HepG2 (cell line): ENCODE results near the gene SLC25A11. TPM values are rescaled to one million over a fixed set of nuclear protein-coding genes. Genes with fewer than 3 reads are reported as not detected.

Experiments
- BHLHE40 ChIP-seq: IDR thresholded peaks from 2 replicates; pipeline ENCODE4 v1.6.1; 2011; ENCODE audit warnings: low read length, improper control_type of control experiment
- FOSL2 ChIP-seq: sonication (generic); formaldehyde crosslinking; IDR thresholded peaks from 2 replicates; pipeline ENCODE4 v1.4.0; 2020; ENCODE audit warnings: missing genetic modification reagents
- FOXA1 ChIP-seq, 2 experiments: fragments of 450-650 bp in 1 of 2; sonication (generic) in 1 of 2; formaldehyde crosslinking in 1 of 2; IDR thresholded peaks; 2 replicates each; pipeline versions ENCODE4 v1.4.0 to v1.6.1; 2016 to 2020; ENCODE audit warnings: missing genetic modification reagents in 1 of 2
- HNRNPUL1 ChIP-seq: fragments of 200-400 bp; formaldehyde crosslinking; IDR thresholded peaks from 2 replicates; pipeline ENCODE4 v1.6.1; 2017; ENCODE audit warnings: low read depth, mild to moderate bottlenecking, low read length, moderate library complexity
- HOXA9 ChIP-seq: sonication (generic); formaldehyde crosslinking; IDR thresholded peaks from 2 replicates; pipeline ENCODE4 v1.8.1; 2022; ENCODE audit warnings: missing genetic modification reagents, mild to moderate bottlenecking, moderate library complexity, borderline replicate concordance
- IKZF1 ChIP-seq: fragments of 450-650 bp; IDR thresholded peaks from 2 replicates; pipeline ENCODE4 v1.7.1; 2016
- RXRA ChIP-seq: sonication (generic); formaldehyde crosslinking; IDR thresholded peaks from 2 replicates; pipeline ENCODE4 v1.5.1; 2020; ENCODE audit warnings: missing genetic modification reagents
- SMAD9 ChIP-seq: sonication (generic); formaldehyde crosslinking; IDR thresholded peaks from 2 replicates; pipeline ENCODE4 v1.5.1; 2020; ENCODE audit warnings: mild to moderate bottlenecking, missing genetic modification reagents
- SRSF1 ChIP-seq: fragments of 200-400 bp; formaldehyde crosslinking; optimal IDR thresholded peaks from 2 replicates; pipeline ENCODE3; 2017; ENCODE audit warnings: mild to moderate bottlenecking, low read depth, low read length, moderate library complexity
- TCF7L2 ChIP-seq: IDR thresholded peaks from 2 replicates; pipeline ENCODE4 v1.6.1; 2011; ENCODE audit warnings: mild to moderate bottlenecking, low read depth, low read length, moderate library complexity
- ZKSCAN5 ChIP-seq: sonication (generic); formaldehyde crosslinking; IDR thresholded peaks from 2 replicates; pipeline ENCODE4 v1.5.1; 2020; ENCODE audit warnings: mild to moderate bottlenecking, missing genetic modification reagents
- ZNF333 ChIP-seq: sonication (generic); formaldehyde crosslinking; IDR thresholded peaks from 2 replicates; pipeline ENCODE4 v1.4.0; 2020; ENCODE audit warnings: mild to moderate bottlenecking, missing genetic modification reagents, borderline replicate concordance
- ZNF589 ChIP-seq: sonication (generic); formaldehyde crosslinking; conservative IDR thresholded peaks from 2 replicates; pipeline ENCODE4 v1.8.0; 2022; ENCODE audit warnings: mild to moderate bottlenecking, moderate library complexity, missing genetic modification reagents
- ZNF672 ChIP-seq: sonication (generic); formaldehyde crosslinking; IDR thresholded peaks from 2 replicates; pipeline ENCODE4 v1.8.1; 2022; ENCODE audit warnings: missing genetic modification reagents
- ZNF703 ChIP-seq: sonication (generic); formaldehyde crosslinking; IDR thresholded peaks from 2 replicates; pipeline ENCODE4 v1.5.1; 2020; ENCODE audit warnings: missing genetic modification reagents, mild to moderate bottlenecking, moderate library complexity, borderline replicate concordance
- ZSCAN20 ChIP-seq: sonication (generic); formaldehyde crosslinking; IDR thresholded peaks from 2 replicates; pipeline ENCODE4 v1.4.0; 2020; ENCODE audit warnings: missing genetic modification reagents, mild to moderate bottlenecking, borderline replicate concordance
- ZSCAN29 ChIP-seq: sonication (generic); formaldehyde crosslinking; conservative IDR thresholded peaks from 2 replicates; pipeline ENCODE4 v1.4.0; 2020; ENCODE audit warnings: mild to moderate bottlenecking, missing genetic modification reagents
- polyA plus RNA-seq, 8 experiments: library from polyadenylated mRNA; depleted of rRNA in 3 of 8; stranded (reverse) in 7 of 8; unstranded in 1 of 8; fragments of >200 nt; fragmentation: Illumina TruSeq in 4 of 8; extraction: Trizol in 4 of 8; gene quantifications; 2 replicates each; pipeline versions ENCODE4 v1.2.1 to v1.2.3, GENCODE V29; 2011 to 2016; ENCODE audit warnings: low read depth in 4 of 8, missing spikeins in 1 of 8, mixed read lengths in 1 of 8; ENCODE audit not compliant: insufficient read depth in 1 of 8
- total RNA-seq, 5 experiments: library from RNA; depleted of rRNA; stranded (reverse); fragments of >200 nt; fragmentation: Illumina TruSeq; extraction: Trizol; gene quantifications; 2 replicates each; pipeline ENCODE4 v1.2.3, GENCODE V29; 2016; ENCODE audit warnings: low read depth in 1 of 5
- TF ChIP-seq, protein P1 (sequence below): sonication (generic); formaldehyde crosslinking; IDR thresholded peaks from 2 replicates; pipeline ENCODE4 v1.4.0; 2020; ENCODE audit warnings: mild to moderate bottlenecking, missing genetic modification reagents
- TF ChIP-seq, protein P2 (sequence below): IDR thresholded peaks from 2 replicates; pipeline ENCODE4 v1.6.1; 2016; ENCODE audit warnings: missing genetic modification reagents, missing compliant biosample characterization
- TF ChIP-seq, protein P3 (sequence below): sonication (generic); formaldehyde crosslinking; IDR thresholded peaks from 2 replicates; pipeline ENCODE4 v1.4.0; 2020; ENCODE audit warnings: mild to moderate bottlenecking, missing genetic modification reagents
- TF ChIP-seq, protein P4 (sequence below): sonication (generic); formaldehyde crosslinking; IDR thresholded peaks from 2 replicates; pipeline ENCODE4 v1.4.0; 2020; ENCODE audit warnings: mild to moderate bottlenecking, missing genetic modification reagents
- TF ChIP-seq, protein P5 (sequence below): sonication (generic); formaldehyde crosslinking; conservative IDR thresholded peaks from 2 replicates; pipeline ENCODE4 v1.4.0; 2020; ENCODE audit warnings: missing genetic modification reagents

SLC25A11 gene
- total and polyA plus RNA-seq, 2 of the 13 experiments (the other 11 are each of a cell fraction or from before 2014, with no cell fraction given) = 35.4 to 47.2 TPM

DNA sequence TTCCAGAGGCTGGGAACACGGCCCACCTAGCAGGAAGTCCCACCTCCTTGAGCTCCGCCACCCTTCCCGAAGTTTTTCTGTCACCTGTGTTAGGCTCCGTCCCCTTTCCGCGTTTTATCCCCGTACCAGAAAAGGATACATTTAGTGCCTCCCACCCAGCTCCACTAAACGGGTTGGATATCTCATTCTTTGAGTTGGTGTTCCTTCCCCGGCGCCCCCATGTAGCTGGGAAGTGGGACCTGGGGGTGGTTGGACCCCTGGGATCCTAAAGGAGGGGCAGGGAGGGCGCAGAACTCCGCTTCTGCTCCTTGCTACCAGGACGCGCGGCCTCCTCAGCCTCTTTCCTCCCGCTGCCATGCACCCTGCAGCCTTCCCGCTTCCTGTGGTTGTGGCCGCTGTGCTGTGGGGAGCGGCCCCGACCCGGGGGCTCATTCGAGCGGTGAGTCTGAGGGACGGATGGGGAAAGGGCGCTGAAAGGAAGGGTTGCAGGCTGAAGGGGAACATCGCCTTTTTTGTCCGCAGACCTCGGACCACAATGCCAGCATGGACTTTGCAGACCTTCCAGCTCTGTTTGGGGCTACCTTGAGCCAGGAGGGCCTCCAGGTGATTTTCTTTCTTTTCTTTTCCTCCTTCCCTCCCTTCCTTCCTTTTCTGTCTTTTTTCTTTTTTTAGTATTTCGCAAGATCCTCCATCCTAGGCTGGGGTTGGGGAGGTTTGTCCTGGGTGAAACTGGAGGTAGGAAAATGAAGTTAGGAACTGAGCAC is 891 bp upstream of the SLC25A11 start (continued):
- TF ChIP-seq ZNF672 (CRISPR knock-in tag) = no peak
- TF ChIP-seq FOXA1 (IDR thresholded peaks at IDR 0.05) = no peak
- TF ChIP-seq FOXA1 (CRISPR knock-in tag; IDR thresholded peaks at IDR 0.05) = no peak
- no peak for TF ChIP-seq ZNF703 (CRISPR knock-in tag)
- no peak for TF ChIP-seq BHLHE40
- TF ChIP-seq, protein P1, sequence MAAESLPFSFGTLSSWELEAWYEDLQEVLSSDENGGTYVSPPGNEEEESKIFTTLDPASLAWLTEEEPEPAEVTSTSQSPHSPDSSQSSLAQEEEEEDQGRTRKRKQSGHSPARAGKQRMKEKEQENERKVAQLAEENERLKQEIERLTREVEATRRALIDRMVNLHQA (CRISPR knock-in tag) = no peak
- no peak for TF ChIP-seq ZNF333 (CRISPR knock-in tag)
- no peak for TF ChIP-seq HOXA9 (CRISPR knock-in tag)
- TF ChIP-seq TCF7L2 = no peak
- TF ChIP-seq, protein P2, sequence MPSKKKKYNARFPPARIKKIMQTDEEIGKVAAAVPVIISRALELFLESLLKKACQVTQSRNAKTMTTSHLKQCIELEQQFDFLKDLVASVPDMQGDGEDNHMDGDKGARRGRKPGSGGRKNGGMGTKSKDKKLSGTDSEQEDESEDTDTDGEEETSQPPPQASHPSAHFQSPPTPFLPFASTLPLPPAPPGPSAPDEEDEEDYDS (CRISPR knock-in tag) = no peak
- TF ChIP-seq IKZF1 = no peak
- no peak for TF ChIP-seq ZKSCAN5 (CRISPR knock-in tag)
- TF ChIP-seq, protein P3, sequence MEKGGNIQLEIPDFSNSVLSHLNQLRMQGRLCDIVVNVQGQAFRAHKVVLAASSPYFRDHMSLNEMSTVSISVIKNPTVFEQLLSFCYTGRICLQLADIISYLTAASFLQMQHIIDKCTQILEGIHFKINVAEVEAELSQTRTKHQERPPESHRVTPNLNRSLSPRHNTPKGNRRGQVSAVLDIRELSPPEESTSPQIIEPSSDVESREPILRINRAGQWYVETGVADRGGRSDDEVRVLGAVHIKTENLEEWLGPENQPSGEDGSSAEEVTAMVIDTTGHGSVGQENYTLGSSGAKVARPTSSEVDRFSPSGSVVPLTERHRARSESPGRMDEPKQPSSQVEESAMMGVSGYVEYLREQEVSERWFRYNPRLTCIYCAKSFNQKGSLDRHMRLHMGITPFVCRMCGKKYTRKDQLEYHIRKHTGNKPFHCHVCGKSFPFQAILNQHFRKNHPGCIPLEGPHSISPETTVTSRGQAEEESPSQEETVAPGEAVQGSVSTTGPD (CRISPR knock-in tag) = no peak
- TF ChIP-seq SRSF1 = no peak
- TF ChIP-seq, protein P4, sequence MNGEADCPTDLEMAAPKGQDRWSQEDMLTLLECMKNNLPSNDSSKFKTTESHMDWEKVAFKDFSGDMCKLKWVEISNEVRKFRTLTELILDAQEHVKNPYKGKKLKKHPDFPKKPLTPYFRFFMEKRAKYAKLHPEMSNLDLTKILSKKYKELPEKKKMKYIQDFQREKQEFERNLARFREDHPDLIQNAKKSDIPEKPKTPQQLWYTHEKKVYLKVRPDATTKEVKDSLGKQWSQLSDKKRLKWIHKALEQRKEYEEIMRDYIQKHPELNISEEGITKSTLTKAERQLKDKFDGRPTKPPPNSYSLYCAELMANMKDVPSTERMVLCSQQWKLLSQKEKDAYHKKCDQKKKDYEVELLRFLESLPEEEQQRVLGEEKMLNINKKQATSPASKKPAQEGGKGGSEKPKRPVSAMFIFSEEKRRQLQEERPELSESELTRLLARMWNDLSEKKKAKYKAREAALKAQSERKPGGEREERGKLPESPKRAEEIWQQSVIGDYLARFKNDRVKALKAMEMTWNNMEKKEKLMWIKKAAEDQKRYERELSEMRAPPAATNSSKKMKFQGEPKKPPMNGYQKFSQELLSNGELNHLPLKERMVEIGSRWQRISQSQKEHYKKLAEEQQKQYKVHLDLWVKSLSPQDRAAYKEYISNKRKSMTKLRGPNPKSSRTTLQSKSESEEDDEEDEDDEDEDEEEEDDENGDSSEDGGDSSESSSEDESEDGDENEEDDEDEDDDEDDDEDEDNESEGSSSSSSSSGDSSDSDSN (CRISPR knock-in tag) = 0 out of 2 replicates have a peak, but pooled peaks have one; percentile 25
- TF ChIP-seq RXRA = no peak
- no peak for TF ChIP-seq ZSCAN20 (CRISPR knock-in tag)
- TF ChIP-seq SMAD9 (CRISPR knock-in tag) = no peak
- no peak for TF ChIP-seq ZNF589 (CRISPR knock-in tag)
- no peak for TF ChIP-seq HNRNPUL1
- TF ChIP-seq, protein P5, sequence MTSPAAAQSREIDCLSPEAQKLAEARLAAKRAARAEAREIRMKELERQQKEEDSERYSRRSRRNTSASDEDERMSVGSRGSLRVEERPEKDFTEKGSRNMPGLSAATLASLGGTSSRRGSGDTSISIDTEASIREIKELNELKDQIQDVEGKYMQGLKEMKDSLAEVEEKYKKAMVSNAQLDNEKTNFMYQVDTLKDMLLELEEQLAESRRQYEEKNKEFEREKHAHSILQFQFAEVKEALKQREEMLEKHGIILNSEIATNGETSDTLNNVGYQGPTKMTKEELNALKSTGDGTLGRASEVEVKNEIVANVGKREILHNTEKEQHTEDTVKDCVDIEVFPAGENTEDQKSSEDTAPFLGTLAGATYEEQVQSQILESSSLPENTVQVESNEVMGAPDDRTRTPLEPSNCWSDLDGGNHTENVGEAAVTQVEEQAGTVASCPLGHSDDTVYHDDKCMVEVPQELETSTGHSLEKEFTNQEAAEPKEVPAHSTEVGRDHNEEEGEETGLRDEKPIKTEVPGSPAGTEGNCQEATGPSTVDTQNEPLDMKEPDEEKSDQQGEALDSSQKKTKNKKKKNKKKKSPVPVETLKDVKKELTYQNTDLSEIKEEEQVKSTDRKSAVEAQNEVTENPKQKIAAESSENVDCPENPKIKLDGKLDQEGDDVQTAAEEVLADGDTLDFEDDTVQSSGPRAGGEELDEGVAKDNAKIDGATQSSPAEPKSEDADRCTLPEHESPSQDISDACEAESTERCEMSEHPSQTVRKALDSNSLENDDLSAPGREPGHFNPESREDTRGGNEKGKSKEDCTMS (CRISPR knock-in tag) = no peak
- TF ChIP-seq ZSCAN29 = 0 out of 2 replicates have a peak, but pooled peaks have one; percentile 23
- no peak for TF ChIP-seq FOSL2 (CRISPR knock-in tag)
